Liver (tissue), 9 donors: Measurements from ENCODE around the gene ITGAE. TPM values are rescaled to one million over a fixed set of nuclear protein-coding genes. Genes with fewer than 3 reads are reported as not detected.

Source experiments
- DNase-seq: peaks from one replicate; pipeline ENCODE4 v3.0.0-alpha.2; 2017; ENCODE audit warnings: low spot score
- H3K27ac ChIP-seq, 2 donors: one replicate each; pipeline ENCODE4 v1.7.0; 2013; ENCODE audit warnings: inconsistent platforms in 2 of 2, low read length in 2 of 2, control low read depth in 1 of 2, low read depth in 1 of 2, mild to moderate bottlenecking in 1 of 2
- H3K27me3 ChIP-seq, 4 donors: one replicate each; pipeline versions ENCODE4 v1.6.1 to v1.7.0; 2013; ENCODE audit warnings: low read length in 3 of 4, inconsistent platforms in 1 of 4, mild to moderate bottlenecking in 1 of 4, moderate library complexity in 1 of 4; ENCODE audit not compliant: control insufficient read depth in 4 of 4, insufficient read depth in 4 of 4
- H3K36me3 ChIP-seq, 4 donors: one replicate each; pipeline versions ENCODE4 v1.6.1 to v1.7.0; 2013; ENCODE audit warnings: low read length in 3 of 4, mild to moderate bottlenecking in 3 of 4, low read depth in 1 of 4, moderate library complexity in 1 of 4; ENCODE audit not compliant: control insufficient read depth in 4 of 4, insufficient read depth in 3 of 4
- H3K4me1 ChIP-seq, 4 donors: one replicate each; pipeline versions ENCODE4 v1.6.1 to v1.7.0; 2013; ENCODE audit warnings: low read length in 3 of 4, mild to moderate bottlenecking in 3 of 4, moderate library complexity in 1 of 4; ENCODE audit not compliant: control insufficient read depth in 4 of 4, insufficient read depth in 4 of 4
- H3K4me3 ChIP-seq, 3 donors: one replicate each; pipeline versions ENCODE4 v1.6.1 to v1.7.0; 2013; ENCODE audit warnings: low read length in 3 of 3, control low read depth in 1 of 3, low read depth in 1 of 3, mild to moderate bottlenecking in 1 of 3
- H3K9ac ChIP-seq, 2 donors: one replicate each; pipeline ENCODE4 v1.7.0; 2013; ENCODE audit warnings: low read length in 2 of 2, mild to moderate bottlenecking in 2 of 2, moderate library complexity in 2 of 2, control low read depth in 1 of 2, low read depth in 1 of 2
- H3K9me3 ChIP-seq, 4 donors: one replicate each; pipeline versions ENCODE4 v1.6.1 to v1.7.0; 2013; ENCODE audit warnings: low read length in 3 of 4; ENCODE audit not compliant: control insufficient read depth in 4 of 4
- ATF3 ChIP-seq: IDR thresholded peaks from 2 replicates; pipeline ENCODE4 v1.6.1; 2016; ENCODE audit warnings: antibody characterized with exemption
- EGR1 ChIP-seq, 2 donors: IDR thresholded peaks; 2 replicates each; pipeline ENCODE4 v1.6.1; 2016 to 2018; ENCODE audit warnings: antibody characterized with exemption in 2 of 2, low read depth in 2 of 2
- GABPA ChIP-seq, 2 donors: IDR thresholded peaks in 1 of 2; conservative IDR thresholded peaks in 1 of 2; 2 replicates each; pipeline ENCODE4 v1.6.1; 2016; ENCODE audit warnings: antibody characterized with exemption in 2 of 2, mild to moderate bottlenecking in 1 of 2, moderate library complexity in 1 of 2
- HNF4G ChIP-seq: IDR thresholded peaks from 2 replicates; pipeline ENCODE4 v1.6.1; 2016; ENCODE audit warnings: antibody characterized with exemption
- MAX ChIP-seq: IDR thresholded peaks from 2 replicates; pipeline ENCODE4 v1.6.1; 2016; ENCODE audit warnings: antibody characterized with exemption
- RAD21 ChIP-seq, 2 donors: IDR thresholded peaks; 2 replicates each; pipeline ENCODE4 v1.6.1; 2016; ENCODE audit warnings: antibody characterized with exemption in 2 of 2, mild to moderate bottlenecking in 2 of 2
- RXRA ChIP-seq, 2 donors: IDR thresholded peaks; 2 replicates each; pipeline ENCODE4 v1.6.1; 2017 to 2018; ENCODE audit warnings: antibody characterized with exemption in 2 of 2, mild to moderate bottlenecking in 1 of 2
- YY1 ChIP-seq: IDR thresholded peaks from 2 replicates; pipeline ENCODE4 v1.6.1; 2016; ENCODE audit warnings: antibody characterized with exemption, mild to moderate bottlenecking
- ZBTB33 ChIP-seq: IDR thresholded peaks from 2 replicates; pipeline ENCODE4 v1.6.1; 2016; ENCODE audit warnings: antibody characterized with exemption
- WGBS: extraction: QIAGEN DNeasy Blood & Tissue Kit; methylation state at CpG from one replicate; pipeline ENCODE4 v1.1.7; 2013; 5-methylcytosine and 5-hydroxymethylcytosine counted together
- polyA plus RNA-seq, 2 donors: library from polyadenylated mRNA; stranded (reverse) in 1 of 2; unstranded in 1 of 2; fragments of 200-250 nt in 1 of 2; fragments of >200 nt in 1 of 2; fragmentation: Nextera tagmentation in 1 of 2; extraction: Ambion mirVana in 1 of 2; gene quantifications; one replicate each; pipeline versions ENCODE4 v1.2.1 to v1.2.3, GENCODE V29; 2013 to 2015
- total RNA-seq, 2 donors: library from RNA; depleted of rRNA; stranded (reverse); fragments of >200 nt; gene quantifications; one replicate each; pipeline ENCODE4 v1.2.3, GENCODE V29; 2014
- donor health status: healthy.
- donor health status: healthy.
- donor health status: healthy.
- donor health status: healthy.
- donor health status: healthy.

ITGAE gene
- total and polyA plus RNA-seq, 4 donors, result 6.5 to 17.7 (median 12.1) TPM

GRCh38 chr17:3809135-3809534 lies 8.1 kb upstream of the ITGAE start:
- Histone ChIP-seq H3K36me3 (peaks cover 3 to 48% (median 16%) of the 10 kb centered on the region in 4 donors), H3K9ac (no peak overlapping the region), H3K4me3 (no peak overlapping the region), H3K27me3 (no peaks in the 10 kb centered on the region), H3K27ac (no peak overlapping the region), H3K9me3 (no peaks in the 10 kb centered on the region), H3K4me1 (peaks cover 2 to 10% (median 6%) of the 10 kb centered on the region in 4 donors)
- 97% methylated on average over 4 of the region's 4 CpGs for WGBS
- no peak for TF ChIP-seq MAX
- no peak for DNase-seq

- Histone ChIP-seq H3K27ac (no peak overlapping the region), H3K9me3 (no peaks in the 10 kb centered on the region), H3K4me3 (no peak overlapping the region), H3K36me3 (peaks cover 3 to 45% (median 15%) of the 10 kb centered on the region in 4 donors), H3K27me3 (no peaks in the 10 kb centered on the region), H3K4me1 (peaks cover 5 to 14% (median 7%) of the 10 kb centered on the region in 4 donors), H3K9ac (no peak overlapping the region)
- DNase-seq, result no peak
- 96% methylated on average over 7 of the region's 7 CpGs for WGBS
- TF ChIP-seq YY1 (no peak), EGR1 (IDR thresholded peaks at IDR 0.05; ENCODE audit: low read depth in 2 of 2) (no peak), RXRA (IDR thresholded peaks at IDR 0.05) (no peak), ATF3 (no peak), RAD21 (IDR thresholded peaks at IDR 0.05) (no peak), GABPA (IDR thresholded peaks at IDR 0.05 in 1 of 2, conservative IDR thresholded peaks at IDR 0.05 in 1 of 2) (no peak), HNF4G (no peak), ZBTB33 (no peak)
Measured at GRCh38 chr17:3808701-3809100, 7.7 kb upstream of the ITGAE start.

GRCh38 chr17:3805581-3805980 lies 4.6 kb upstream of the ITGAE start:
- WGBS, result 80% methylated on average over 5 of the region's 5 CpGs
- Histone ChIP-seq H3K4me1 (peaks cover 17 to 43% (median 28%) of the 10 kb centered on the region in 4 donors), H3K27me3 (no peaks in the 10 kb centered on the region), H3K36me3 (peaks cover 0 to 17% (median 3%) of the 10 kb centered on the region in 4 donors), H3K9me3 (no peaks in the 10 kb centered on the region), H3K27ac (no peak overlapping the region), H3K9ac (no peak overlapping the region), H3K4me3 (no peak overlapping the region)
- no peak for DNase-seq
- no peak for TF ChIP-seq GABPA (IDR thresholded peaks at IDR 0.05 in 1 of 2, conservative IDR thresholded peaks at IDR 0.05 in 1 of 2)
- TF ChIP-seq ZBTB33, result no peak
